Gastroesophageal sphincter (tissue), 3 donors: ENCODE measurements around the gene TLR6.

Source experiments
- CTCF ChIP-seq, 4 experiments: fragments of 200-600 bp in 2 of 4; fragments of 450-650 bp in 2 of 4; sonication (generic) in 1 of 4; IDR thresholded peaks; one replicate each; pipeline ENCODE4 v1.5.1; 2017 to 2019; ENCODE audit warnings: antibody characterized with exemption in 4 of 4, mild to moderate bottlenecking in 2 of 4, moderate library complexity in 2 of 4
- EP300 ChIP-seq: sonication (generic); formaldehyde crosslinking; IDR thresholded peaks from one replicate; pipeline ENCODE4 v1.6.1; 2017; ENCODE audit warnings: antibody characterized with exemption, mild to moderate bottlenecking
- POLR2A ChIP-seq, 2 donors: fragments of 450-650 bp; IDR thresholded peaks; one replicate each; pipeline ENCODE4 v1.6.1; 2017; ENCODE audit warnings: antibody characterized with exemption in 2 of 2, mild to moderate bottlenecking in 2 of 2, moderate library complexity in 1 of 2
- POLR2AphosphoS5 ChIP-seq: sonication (generic); formaldehyde crosslinking; IDR thresholded peaks from one replicate; pipeline ENCODE4 v1.6.1; 2017; ENCODE audit warnings: antibody characterized with exemption

DNA sequence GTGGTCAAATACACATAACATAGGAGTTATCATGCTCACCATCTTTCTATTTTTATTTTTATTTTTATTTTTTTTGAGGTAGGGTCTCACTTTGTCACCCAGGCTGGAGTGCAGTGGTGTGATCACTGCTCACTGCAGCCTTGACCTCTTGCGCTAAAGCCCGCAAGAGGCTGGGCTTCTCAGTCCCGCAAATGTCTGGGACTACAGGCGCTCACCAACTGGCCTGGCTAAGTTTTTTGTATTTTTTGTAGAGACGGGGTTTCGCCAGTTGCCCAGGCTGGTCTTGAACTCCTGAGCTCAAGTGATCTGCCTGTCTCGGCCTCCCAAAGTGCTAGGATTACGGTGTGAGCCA lies 73.5 kb downstream of the TLR6 start:
- TF ChIP-seq CTCF (IDR thresholded peaks at IDR 0.05) (no peak), POLR2AphosphoS5 (no peak), POLR2A (IDR thresholded peaks at IDR 0.05) (no peak), EP300 (no peak)
